ENCODE data around the gene FARSA.
"Not testable (repeated sequence)": the region's sequence is repeated elsewhere in the genome, so short reads cannot be mapped to it uniquely, and the experiment has no call there.

FARSA gene

DNA sequence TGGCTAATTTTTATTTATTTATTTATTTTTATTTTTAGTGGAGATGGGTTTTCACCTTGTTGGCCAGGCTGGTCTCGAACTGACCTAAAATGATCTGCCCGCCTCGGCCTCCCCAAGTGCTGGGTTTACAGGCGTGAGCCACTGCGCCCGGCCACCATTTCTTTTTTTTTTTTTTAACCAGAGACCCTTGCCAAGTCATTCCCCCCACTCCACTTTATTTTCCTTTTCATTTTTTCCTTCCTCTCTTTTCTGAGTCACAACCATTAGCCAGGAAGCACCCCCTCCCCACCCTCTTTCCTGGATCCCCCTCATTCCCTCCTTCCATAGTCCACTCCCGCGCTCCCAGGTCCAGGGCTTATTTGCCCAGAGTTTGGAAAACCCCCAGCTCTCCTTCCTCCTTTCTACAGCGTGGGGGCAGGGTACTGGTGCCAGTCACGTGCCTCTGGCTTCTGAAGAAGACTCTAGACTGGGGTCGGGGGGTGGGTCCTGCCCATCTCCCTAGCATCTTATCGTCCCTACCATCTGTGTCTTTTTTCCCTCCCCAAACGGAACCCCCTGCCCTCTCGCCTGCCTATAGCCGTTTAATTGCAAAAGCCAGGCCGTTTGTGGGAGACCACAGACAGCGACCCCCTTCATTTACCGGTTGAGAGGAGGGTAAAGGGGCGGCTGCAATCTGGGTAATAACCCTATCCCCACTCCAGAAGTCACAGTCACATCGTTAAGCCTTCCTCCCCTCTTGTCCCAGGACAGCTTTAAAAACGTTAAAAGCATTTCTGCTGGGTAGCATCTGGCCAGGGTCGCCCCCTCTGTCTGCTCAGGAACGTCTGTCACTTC lies 3.8 kb upstream of the FARSA start:
- peak; percentile 87 to 92 for DNase-seq

DNA sequence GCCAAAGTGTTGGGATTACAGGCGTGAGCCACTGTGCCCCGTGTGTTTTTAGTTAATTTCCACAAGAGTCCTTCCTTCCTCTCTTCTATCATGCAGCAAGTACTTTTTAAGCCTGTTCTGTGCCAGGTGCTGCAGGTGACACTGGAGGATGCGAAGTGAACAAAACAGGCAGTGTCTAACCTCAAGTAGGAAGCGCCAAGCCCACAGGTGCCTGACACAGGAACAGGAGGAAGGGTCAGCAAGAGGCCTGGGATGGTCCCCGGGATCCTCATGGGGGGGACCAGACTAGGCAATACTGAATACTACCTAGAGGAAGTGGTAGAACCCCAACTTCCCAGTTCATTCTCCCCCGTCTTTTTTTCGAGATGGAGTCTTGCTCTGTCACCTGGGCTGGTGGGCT lies 3.1 kb upstream of the FARSA start:
- no peak for DNase-seq

DNA sequence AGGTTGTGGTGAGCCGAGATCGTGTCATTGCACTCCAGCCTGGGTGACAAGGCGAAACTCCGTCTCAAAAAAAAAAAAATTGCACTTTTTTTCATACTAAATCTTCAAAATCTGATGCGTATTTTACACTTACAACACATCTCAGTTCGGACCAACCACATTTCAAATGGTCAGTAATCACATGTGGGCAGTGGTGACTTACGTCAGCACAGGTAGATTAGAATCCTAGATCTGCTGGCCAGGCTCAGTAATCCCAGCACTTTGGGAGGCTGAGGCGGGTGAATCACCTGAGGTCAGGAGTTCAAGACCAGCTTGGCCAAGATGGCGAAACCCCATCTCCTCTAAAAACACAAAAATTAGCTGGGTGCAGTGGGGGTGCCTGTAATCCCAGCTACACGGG lies 1.6 kb upstream of the FARSA start:
- DNase-seq: no peak

DNA sequence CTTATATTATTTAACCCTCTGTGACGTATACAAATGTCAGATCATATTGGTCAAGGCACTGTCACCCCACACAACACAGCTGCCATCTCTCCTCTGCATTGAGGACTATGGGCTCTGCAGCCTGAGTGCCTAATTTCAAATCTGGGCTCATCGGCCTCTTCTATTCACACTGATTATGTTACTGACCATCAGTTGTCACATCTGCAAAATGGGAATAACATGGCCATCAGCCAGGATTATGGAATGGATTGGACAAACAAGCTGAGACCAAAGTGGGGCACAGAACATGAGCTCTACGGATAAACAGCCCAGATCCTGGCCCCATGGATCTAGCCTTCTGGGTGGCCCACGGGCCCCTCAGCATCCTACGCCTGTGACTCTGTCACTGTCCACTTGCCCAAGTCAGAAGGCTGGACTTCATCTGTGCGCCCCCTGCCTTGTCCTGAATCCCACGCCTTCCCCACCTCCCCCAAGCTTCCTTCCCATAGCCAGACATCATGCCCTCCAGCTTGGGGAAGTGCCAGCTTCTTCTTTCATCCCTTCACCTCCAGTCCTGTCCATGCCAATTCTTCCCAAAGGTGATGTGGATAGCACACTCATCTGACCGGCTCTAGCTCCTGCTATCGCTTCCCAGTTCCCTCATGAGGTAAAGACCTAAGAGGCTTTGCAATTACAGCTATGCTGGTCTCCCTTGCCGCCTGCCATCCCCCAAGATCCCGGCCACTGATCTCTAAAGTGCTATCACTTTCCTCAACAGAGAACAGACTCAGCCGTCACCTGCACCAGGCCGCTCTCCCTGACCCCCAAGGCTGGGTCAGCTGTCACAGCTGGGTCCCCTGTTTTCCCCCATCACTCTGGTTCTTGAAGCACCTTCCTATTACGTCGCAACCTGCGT lies 872 bp downstream of the FARSA start:
- DNase-seq: no peak

DNA sequence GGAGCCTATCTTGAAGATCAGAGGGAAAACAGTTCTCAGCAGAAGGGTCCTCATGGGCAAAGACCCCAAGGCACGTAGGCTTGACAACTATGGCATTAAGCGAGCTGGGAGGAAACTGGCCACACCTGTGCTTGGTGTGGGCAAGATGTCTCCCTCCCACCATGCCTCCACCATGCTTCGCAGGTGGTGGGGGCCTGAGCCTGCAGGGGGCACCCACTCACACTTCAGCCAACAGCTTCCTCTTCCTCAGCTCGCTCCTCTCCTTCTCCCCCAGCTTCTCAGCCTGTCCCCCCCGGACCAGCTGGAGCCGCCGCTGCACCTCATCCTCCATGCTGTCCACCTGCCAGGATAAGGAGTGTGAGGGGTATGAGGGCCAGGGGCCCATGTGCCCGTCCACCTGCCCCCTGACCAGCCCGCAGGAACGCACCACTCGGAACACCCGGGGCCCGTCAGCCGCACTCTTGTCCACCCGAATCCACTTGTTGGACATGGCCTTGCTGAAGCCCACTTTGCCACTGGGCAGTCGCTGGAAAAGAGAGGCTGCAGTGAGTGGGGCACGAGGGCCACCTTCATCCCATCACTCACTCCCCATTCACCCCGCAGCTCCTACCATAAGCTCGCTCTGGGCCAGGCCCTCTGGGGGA lies 3.4 kb downstream of the FARSA start:
- no peak for DNase-seq

DNA sequence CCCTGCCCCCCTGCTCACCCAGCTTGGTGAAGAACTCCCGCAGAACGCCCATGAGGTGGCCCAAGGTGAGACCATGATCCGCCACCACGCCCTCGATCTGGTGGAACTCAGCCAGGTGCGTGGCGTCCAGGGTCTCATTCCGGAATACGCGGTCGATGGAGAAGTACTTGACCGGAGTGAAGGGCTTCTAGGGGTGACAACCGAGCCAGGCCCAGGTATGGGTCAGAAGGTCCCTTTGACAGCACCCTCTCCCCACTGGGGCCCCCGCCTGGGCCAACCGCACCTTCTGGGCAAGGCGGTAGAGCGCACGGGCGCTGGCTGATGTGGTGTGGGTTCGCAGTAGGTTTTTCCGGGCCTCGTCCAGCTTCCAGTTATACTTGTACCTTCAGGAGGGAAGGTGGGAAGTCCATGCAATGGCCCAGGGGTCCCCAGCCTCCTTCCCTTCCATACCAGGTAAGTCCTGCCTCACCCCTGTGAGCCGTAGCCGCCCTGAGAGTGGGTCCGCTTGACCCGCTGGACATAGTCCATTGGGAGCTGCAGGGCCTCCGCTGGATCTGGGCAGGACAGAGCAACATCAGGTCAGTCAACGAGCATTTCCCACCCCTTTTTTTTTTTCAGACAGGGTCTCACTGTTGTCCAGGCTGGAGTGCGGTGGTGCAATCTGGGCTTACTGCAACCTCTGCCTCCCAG lies 8.7 kb downstream of the FARSA start:
- DNase-seq: no peak

DNA sequence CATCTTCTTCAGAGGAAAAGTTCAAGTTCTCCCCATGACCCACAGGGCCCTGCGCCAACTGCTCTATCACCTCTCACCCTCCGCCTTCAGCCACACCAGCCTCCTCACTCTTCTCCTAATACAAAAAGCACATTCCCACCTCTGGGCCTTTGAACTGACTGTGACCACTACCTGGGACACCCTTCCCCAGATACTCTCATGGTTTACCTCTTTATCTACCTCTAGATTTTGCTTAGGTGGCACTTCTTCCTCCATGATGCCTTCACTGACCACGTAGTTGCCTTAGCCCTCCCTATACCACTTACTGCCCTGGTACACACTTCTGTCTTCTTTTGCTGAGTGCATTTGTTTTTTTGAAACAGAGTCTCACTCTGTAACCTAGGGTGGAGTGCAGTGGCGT lies 10.6 kb downstream of the FARSA start:
- DNase-seq: no peak

DNA sequence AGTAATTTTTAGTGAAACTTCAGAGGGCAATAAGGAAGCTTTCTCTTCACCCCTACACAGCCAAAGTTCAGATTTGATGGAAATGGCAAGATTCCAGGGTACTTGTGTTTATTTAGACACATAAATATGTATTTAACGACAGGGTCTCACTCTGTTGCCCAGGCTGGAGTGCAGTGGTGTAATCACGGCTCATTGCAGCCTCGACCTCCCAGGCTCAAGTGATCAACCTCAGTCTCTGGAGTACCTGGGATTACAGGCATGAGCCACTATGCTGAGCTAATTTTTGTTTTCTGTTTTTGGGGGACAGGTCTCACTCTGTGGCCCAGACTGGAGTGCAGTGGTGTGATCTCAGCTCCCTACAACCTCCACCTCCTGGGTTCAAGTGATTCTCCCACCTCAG lies 12.5 kb downstream of the FARSA start:
- DNase-seq: no peak

DNA sequence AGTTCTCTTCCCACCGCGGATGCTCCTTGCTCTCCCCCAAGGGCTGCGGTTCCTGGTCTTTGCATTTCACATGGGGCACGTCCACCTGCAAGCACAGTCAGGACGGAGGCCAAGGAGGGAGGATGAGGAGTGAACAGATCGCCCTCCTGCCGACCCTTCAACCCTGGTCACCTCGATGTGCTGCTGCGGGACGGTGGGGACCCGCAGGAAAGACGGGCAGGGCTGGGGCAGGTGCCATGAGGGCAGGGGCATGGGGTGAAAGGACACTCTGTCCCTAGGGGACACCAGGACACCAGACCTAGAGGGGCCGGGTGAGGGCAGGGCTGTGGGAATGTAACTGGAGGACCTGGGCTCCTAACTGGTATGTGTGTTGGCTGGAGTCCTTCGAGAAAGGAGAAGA lies 15.3 kb downstream of the FARSA start:
- DNase-seq: no peak

DNA sequence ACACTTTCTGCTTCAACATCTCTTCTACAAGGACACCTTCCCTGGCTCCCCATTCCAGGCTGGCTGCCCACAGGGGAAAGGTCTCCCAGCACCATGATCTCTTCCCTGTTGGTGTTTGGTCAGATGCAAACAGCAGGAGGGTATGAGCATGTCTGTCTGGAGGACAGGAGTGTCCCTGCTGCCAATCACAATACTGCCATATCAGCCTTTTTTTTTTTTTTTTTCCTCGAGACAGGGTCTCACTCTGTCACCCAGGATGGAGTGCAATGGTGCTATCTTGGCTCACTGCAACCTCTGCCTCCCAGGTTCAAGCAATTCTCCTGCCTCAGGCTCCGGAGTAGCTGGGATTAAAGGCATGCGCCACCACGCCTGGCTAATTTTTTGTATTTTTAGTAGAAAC lies 17.7 kb downstream of the FARSA start:
- DNase-seq: not testable (repeated sequence)

DNA sequence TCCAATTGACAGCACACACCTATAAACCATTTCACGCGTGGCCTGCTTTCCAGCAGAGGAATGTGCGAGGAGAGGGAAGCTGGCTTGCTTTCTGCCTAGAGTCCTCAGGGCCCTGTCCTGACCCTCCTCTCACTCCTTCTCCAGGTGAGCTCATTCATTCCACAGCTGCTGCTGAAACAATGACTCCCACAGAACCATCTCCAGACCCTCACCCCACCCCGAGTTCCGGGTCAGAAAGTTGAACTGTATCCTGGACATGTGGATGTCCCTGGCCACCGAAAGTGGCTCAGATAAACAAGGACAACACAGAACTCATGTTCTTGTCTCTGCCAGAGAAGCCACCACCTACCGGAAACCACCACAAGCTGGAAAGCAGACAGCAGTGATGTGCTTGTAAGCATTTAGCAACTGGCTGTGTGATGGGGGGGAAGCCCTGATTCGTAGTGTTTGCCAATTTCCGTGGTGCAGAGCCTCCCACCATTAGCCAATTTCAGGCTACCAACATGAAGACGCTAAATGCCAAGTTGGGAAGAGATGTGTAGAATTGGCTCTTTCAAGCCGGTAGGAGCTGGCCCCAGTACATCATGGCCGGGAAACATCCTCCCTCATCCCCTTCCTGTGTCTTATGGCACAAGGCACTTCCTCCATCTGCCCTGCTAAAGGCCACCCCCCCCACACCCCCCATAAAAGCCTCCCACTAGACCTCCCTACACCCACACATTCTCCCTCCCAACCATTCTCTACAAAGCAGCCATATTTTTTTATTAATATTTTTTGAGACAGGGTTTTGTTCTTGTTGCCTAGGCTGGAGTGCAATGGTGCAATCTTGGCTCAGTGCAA lies 19.4 kb downstream of the FARSA start:
- DNase-seq: peak; percentile 94 to 96

DNA sequence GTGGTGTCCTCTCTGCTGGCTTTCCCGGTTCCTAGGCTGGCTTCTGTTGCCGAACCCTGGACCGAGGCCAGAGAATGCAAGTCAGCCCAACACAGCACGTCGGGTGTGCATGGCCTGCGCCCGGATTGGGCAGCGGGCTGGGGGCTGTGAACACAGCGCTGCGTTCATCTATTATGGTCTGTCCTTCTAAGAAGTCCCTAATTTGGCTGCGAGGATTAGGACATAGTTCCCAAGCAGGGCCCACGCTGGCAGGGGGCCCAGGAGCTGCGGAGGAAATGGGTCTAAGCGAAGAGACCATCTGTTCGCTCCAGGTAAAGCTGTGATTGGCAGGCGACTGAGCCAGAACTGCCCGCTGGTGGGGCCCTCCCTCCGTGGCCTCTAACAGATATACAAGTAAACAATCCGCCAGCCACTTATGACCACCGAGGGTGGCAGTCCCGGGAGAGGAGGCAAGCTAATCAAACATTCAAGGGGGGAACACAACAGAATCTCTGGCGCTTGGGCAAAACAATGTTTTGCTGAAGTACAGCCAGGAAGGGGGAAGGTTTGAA lies 20.4 kb downstream of the FARSA start:
- DNase-seq: no peak

DNA sequence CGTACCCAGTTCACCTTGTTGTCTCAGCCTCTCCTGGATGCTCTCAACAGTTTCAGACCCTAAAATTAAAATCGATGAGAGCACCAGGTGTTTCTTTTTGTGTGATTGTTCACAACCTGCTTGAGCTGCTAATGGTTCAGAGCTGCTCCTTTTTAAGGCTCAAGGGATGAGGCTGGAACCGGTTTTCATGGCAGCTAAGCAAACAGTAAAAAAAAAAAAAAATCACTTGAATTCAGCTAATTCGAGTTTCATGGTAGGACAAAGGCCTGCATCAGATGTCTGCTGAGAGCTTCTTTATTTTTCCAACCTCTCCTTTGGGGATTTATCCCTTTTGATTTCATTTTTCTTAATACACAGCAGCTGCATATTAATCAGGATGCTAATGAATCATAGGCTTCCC lies 20.9 kb downstream of the FARSA start:
- DNase-seq: no peak

DNA sequence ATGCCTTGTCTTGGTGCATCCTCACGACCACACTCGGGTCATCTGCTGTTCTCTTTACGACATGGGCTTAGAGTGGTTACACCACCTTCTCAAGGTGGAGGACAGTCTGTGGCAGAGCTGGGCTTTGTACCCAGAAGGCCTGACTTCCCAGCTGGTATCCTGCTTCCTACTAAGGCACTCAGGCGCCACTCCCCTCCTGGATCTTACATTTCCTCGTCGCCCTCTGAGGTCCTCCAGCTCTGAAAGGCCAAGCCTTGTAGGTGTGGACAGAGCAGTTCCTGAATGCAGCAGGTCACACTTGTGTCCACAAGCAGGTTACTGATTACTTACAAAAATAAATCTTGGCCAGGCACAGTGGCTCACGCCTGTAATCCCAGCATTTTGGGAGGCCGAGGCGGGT lies 26.3 kb downstream of the FARSA start:
- no peak for DNase-seq

DNA sequence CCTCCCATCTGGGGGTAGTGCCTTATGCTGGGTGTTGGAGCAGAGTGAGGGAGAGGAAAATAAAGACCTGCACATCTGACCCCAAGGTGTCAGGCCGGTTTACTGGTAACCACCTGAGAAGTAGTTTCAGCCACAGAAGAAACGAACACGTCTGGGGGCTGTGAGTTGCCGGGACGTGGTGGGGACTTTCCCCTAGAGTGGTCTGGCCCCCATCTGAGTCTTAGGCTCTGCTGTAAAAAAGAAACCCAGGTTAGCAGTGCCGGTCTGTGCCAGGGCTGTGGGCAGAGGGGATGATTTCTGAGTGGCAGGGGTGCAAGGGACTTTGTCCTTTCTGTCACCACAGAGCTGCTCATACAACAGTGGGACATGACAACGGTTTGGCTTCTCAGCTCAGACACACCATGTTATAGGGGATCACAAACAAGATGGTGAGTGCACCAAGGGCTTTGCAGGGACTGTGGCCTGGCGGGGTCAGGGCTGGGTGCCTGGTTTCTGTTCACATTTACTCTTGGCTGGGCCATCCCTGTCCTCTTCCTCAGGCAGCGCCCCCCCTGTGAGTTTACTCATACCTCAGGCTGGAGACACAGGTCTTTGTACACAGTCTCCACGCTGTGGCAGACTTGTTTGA lies 33.5 kb downstream of the FARSA start:
- DNase-seq: no peak

DNA sequence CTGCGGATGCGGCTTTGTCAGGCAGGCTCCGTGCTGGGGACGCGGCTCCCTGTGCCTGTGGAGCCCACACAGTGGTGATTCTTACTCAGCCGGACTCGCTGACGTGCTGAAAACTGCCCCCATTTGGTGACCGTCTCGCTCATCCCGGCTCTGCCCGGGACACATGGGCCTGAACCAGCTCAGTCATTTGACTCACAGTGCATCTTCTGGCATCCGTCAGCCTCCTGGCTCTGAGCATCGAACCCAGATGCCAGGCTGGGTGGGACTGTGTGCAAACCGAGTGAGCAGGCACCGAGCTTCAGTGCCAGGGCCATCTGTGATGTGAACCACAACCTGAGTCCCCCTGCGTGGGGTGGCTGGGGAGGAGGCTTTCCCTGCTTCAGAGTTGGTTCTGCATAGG lies 37.1 kb downstream of the FARSA start:
- no peak for DNase-seq

DNA sequence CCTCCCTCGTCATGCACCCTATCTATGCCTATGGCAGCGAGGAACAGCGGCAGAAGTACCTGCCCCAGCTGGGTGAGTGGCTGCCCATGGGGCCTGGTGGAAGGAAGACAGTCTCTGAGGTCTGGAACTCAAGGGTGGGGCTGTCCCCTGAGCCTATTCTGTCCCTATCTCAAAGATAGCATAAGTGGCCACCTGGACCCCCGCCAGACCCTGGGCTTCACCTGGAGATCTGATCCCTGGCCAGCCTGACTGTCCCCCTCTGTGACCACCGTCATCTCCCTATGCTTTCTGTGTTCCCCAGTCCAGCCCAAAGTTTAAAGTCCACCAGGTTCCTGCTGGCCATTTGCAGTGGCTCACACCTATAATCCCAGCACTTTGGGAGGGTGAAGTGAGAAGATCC lies 39.9 kb downstream of the FARSA start:
- no peak for DNase-seq

DNA sequence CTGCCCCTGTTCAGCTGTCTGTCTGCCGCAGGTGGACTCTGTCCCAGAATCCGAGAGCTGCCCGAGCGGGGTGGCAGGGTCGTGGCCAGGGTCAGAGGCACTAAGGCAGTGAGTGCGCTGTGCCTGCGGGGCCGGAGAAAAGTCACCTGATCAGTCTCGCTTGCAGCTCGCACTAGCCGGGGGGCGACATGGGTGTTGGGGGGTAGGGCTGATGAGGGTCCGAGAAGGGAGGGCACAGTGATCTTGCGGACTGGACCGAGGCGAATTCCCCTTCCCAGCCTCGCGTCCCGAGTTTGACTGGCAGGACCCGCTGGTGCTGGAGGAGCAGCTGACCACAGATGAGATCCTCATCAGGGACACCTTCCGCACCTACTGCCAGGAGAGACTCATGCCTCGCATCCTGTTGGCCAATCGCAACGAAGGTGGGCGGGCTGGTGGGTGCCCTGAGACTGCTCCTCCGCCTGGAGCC lies 41.9 kb downstream of the FARSA start:
- no peak for DNase-seq

DNA sequence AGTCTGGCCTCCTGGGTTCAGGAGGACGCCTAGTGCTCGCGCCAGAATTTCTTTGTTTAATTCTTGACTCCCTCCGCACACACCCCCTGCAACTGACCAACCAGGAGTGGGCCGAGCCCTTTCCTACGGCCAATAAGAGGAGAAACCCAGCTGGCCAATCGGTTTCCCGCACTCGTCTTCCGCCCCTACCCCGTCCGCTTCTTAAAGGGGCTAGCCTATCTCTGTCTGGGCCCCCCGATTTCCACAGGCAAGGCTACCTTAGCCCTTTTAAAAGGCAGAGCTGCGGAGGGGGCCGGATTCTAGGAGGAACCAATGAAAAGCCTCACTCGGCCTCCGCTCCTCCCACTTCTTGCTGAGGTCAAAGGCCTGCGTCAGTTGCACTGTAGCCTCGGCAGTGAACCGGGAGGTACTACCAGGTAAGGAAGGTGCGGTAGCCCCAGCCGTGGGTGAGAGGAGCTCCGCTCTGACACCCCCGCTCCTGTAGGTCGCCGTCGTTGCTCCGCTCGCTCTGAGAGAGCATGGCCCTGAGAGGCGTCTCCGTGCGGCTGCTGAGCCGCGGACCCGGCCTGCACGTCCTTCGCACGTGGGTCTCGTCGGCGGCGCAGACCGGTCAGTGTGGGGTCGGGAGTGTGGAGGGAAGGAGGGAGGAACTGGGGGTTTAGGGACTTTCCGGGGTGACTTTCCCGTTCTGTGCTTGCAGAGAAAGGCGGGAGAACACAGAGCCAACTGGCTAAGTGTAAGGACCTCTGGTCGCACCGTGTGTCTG lies 42.5 kb downstream of the FARSA start, which contains the start of gene GCDH:
TSS of gene GCDH (plus strand) at position 374 of the 766 bp plus-strand sequence. CDS start at position 519, 145 bp downstream.
- peak; percentile 99 to 100 for DNase-seq

DNA sequence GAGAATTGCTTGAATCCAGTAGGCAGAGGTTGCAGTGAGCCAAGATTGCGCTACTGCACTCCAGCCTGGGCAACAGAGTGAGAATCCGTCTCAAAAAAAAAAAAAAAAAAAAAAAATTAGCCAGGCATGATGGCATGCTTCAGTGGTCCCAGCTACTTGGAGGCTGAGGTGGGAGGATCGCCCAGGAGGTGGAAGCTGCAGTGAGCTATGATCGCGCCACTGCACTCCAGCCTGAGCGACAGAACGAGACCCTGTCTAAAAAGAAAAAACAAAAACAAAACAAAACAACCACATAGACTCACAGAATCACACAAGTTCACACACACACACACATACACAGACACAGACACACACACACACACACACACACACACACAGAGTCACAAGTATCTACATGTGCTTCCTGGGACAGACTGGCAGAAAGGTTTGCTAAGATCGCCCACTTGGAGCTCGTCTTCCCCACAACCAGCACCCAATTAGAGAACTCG lies 43.2 kb downstream of the FARSA start:
- DNase-seq: not testable (repeated sequence)
